Measurements from ENCODE around the gene ELN. TPM values are rescaled to one million over a fixed set of nuclear protein-coding genes. Genes with fewer than 3 reads are reported as not detected.
"Not testable (repeated sequence)": the region's sequence is repeated elsewhere in the genome, so short reads cannot be mapped to it uniquely, and the experiment has no call there.

Gene ELN
- not detected in 2 replicates for total RNA-seq (2014; rRNA removed; shearing (Covaris generic))
- polyA plus RNA-seq (2014; cell fraction: nucleus; rRNA removed) = not detected in 2 replicates

DNA sequence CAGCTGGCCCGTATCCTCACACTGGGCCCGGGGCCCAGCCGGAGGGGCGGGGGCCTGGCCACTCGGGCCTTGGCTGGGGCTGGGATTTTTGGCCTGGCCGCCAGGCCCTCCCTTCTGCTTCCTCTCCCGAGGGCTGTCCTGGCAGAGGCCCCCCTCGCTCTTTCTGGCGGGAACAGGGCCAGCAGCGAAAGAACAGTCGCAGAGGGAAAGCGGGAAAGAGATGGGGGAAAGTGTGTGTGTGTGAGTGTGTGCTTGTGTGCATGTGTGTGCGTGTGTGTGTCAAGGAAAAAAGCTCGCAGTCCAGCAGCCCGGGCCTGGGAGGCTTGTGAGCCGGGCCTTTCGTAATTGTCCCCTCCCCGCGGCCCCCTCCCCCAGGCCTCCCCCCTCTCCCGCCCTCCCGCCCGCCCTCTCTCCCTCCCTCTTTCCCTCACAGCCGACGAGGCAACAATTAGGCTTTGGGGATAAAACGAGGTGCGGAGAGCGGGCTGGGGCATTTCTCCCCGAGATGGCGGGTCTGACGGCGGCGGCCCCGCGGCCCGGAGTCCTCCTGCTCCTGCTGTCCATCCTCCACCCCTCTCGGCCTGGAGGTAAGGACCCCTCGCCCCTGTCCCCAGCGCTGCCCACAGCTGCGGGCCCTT is at the start of gene ELN:
ELN (plus strand) TSS at position 491 of the 638 bp plus-strand sequence; CDS start at position 506, 15 bp downstream.
- no peak for DNase-seq (ENCODE audit: extremely low read depth, low read depth)

GRCh38 chr7:73978661-73979563 is 49.1 kb upstream of the ELN start:
- peak; percentile 13 for DNase-seq (ENCODE audit: extremely low read depth, low read depth)

DNA sequence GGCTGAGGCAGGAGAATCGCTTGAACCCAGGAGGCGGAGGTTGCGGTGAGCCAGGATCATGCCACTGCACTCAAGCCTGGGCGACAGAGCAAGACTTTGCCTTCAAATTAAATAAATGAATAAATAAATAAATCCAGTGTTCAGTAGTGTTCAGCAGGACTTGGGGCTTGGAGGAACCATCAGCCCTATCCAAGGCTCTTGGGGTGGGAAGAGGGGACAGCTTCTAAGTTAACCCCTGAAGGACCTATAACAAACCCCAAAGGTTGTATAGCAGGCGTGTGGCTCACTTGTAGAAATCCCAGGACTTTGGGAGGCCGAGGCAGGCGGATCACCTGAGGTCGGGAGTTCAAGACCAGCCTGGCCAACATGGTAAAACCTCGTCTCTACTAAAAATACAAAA is 48.3 kb upstream of the ELN start:
- not testable (repeated sequence) for DNase-seq (ENCODE audit: extremely low read depth, low read depth)

DNA sequence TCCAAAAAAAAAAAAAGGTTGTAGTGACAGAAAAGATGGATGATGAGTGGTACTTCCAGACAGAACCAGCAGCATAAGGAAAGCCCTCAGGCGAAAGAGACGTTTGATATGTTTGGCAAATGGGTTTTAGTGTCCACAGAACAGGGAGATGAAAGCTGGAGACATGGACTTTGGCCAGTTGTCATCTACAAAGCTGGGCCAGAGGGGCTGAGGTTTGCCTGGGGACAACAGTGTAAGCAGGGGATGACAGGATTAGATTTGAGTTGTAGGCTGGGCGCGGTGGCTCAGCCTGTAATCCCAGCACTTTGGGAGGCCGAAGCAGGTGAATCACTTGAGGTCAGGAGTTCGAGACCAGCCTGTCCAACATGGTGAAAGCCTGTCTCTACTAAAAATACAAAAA is 47.8 kb upstream of the ELN start:
- no peak for DNase-seq (ENCODE audit: extremely low read depth, low read depth)

GRCh38 chr7:73981933-73982332 is 46.0 kb upstream of the ELN start:
- no peak for DNase-seq (ENCODE audit: extremely low read depth, low read depth)

DNA sequence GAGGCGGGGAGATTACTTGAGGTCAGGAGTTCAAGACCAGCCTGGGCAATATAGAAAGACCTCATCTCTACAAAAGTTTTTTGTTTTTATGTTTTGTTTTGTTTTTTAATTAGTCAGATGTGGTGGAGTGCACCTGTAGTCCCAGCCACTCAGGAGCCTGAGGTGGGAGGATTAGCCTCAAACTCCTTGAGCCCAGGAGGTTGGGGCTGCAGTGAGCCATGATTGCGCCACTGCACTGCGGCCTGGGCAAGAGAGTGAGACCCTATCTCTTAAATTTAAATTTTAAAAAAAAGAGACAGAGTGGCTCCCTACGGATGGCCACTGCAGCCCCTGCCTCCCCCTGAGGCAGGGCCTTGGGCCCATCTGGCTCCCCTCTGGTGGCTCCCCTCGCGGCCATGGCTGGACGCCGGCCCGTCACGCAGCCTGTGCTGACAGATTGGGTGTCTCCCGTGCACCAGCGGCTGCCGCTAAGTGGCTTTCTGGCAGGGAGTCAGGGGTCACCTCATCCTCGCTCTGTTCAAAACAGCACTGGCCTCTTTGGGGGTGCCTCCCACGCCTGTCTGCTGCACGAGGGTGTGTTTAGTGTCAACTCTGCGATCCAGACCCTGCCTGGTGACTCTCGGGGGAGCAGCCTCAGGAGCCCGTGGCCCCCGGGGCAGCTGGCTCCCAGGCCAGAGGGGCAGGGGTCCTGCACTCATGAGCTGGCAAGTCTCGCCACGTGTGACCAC is 44.4 kb upstream of the ELN start:
- no peak for DNase-seq (ENCODE audit: extremely low read depth, low read depth)

DNA sequence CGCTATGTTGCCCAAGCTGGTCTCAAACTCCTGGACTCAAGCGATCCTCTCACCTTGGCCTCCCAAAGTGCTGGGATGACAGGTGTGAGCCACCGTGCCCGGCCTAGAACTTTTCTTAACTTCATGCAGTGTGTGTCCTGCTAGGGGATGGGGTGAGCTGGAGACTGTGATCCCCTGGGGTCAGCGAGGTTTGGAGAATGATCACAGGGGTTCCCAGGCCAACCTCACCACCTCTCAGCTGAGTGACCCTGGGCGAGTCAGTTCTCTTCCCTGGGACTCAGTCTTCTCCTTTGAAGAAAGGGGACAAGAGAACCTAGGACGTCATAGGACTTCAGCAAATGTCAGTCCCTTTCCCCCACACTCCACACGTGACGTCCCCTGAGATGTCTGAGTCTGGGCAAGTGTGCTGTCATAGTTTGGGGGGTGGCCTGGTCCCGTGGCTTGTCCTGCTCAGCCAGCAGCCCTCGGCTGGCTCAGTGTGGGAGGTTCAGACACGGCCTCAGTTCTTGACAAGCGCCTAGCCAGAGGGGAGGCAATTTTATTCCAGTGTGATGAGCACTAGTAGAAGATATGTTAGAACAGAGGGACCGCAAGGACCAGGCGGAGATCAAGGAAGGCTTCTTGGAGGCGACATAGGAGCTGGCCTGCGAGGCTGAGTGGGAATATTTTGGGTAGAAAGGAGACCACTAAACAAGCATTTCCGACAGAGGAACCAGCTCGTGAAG is 43.3 kb upstream of the ELN start:
- DNase-seq (ENCODE audit: extremely low read depth, low read depth) = no peak

DNA sequence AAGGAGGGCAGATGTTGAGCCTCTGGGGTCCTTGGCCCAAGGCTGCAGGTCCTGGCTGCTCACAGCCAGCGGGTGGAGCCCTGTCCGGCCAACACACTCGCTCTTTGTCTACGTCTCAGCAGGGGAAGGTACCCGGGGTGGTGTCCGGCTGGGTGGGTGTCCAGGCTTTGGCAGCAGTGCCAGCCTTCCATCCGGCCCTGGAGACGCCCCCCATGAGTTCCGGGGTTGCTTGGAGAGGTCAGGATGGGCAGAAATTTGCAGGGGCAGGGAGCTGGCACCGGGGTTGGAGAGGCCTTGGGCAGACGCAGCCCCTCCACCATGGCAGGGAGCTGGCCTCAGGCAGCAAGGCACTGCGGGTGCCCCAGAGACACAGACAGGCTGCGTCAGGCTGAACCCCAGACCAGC is 42.2 kb upstream of the ELN start:
- DNase-seq (ENCODE audit: extremely low read depth, low read depth) = no peak

DNA sequence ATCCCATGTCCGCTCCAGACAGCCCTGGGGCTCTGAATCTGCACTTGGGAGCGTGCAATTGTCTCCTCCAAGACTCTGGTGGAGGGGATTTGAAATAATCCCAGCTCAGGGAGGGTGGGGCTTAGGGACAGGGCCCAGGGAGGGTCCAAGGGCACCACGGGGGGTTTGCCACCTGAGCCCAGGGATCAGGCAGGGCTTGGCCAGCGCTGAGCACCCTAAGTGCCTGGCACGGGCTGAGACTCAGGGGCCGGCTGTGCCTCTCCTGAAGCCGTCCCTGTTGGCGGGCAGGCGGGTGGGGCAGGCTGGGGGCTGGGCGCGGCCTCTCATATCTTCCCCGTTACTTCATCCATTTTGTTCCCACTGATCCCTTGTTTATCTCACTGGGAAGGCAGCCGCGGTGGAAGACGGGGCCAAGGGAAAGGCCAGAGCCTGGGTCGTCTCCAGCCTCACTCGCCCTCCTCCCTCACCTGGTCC is 41.8 kb upstream of the ELN start:
- DNase-seq (ENCODE audit: extremely low read depth, low read depth) = no peak

GRCh38 chr7:73987298-73987697 is 40.7 kb upstream of the ELN start:
- no peak for DNase-seq (ENCODE audit: extremely low read depth, low read depth)

DNA sequence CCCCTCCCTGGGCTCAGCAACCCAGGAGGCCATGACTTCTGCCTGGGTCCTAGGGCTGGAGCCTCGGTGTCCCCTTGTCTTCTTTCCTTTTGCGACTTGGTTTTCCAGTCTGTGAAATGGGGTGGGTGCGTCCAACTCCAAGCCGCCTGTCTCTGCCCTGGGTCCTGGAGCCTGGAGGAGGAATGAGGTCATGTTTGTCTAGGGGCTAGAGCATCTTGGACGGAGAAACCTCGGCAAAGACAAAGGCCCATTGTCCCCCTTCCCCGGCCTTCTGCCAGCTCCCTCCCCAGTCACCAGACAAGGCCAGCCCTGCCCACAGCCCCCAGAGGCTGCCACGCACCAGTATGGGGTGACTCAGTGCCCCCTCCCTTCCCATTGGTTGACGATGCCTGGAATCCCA is 39.8 kb upstream of the ELN start:
- no peak for DNase-seq (ENCODE audit: extremely low read depth, low read depth)

DNA sequence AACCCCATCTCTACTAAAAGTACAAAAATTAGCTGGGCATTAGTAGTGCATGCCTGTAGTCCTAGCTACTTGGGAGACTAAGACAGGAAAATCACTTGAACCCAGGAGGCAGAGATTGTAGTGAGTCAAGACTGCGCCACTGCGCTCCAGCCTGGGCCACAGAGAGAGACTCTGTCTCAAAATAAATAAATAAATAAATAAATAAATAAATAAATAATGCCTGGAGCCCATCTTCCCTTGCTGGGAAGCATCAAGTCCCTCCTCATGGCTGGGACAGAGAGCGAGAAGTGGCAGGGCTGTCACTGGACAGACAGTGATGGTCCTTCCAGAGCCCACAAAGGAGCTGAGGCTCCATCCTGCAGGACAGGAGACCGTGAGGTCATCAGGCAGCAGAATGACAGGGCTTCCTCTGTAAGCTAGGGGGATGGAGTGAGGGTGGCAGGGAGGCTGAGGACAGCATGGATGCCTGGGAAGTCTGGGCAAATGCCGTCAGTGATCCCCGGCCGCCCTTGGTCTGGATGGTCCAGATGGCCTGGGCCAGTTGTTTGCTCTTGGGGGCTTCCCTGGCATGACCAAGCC is 36.4 kb upstream of the ELN start:
- no peak for DNase-seq (ENCODE audit: extremely low read depth, low read depth)

- no peak for DNase-seq (ENCODE audit: extremely low read depth, low read depth)
Observed at GRCh38 chr7:73992101-73992562, 35.8 kb upstream of the ELN start.

- no peak for DNase-seq (ENCODE audit: extremely low read depth, low read depth)
Observed at GRCh38 chr7:73994023-73994422, 34.0 kb upstream of the ELN start.

DNA sequence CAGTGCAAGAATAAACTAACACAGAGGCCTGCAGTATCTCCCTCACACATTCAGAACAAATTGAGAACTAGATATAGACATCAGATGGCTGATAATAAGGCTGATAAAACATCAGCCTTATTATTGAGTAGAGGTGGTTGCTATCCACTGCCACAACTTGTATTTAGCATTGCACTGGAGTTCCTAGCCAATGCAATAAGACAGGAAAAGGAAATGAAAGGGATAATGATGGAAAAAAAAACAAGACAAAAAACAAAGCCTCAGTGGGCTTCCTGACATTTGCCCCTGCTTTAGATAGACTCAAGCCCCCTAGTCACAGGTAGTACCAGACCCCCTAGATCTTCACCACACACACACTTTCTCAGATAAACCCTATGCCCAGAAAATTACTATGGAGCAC is 33.2 kb upstream of the ELN start:
- no peak for DNase-seq (ENCODE audit: extremely low read depth, low read depth)

- no peak for DNase-seq (ENCODE audit: extremely low read depth, low read depth)
Observed at GRCh38 chr7:73995330-73995729, 32.6 kb upstream of the ELN start.

DNA sequence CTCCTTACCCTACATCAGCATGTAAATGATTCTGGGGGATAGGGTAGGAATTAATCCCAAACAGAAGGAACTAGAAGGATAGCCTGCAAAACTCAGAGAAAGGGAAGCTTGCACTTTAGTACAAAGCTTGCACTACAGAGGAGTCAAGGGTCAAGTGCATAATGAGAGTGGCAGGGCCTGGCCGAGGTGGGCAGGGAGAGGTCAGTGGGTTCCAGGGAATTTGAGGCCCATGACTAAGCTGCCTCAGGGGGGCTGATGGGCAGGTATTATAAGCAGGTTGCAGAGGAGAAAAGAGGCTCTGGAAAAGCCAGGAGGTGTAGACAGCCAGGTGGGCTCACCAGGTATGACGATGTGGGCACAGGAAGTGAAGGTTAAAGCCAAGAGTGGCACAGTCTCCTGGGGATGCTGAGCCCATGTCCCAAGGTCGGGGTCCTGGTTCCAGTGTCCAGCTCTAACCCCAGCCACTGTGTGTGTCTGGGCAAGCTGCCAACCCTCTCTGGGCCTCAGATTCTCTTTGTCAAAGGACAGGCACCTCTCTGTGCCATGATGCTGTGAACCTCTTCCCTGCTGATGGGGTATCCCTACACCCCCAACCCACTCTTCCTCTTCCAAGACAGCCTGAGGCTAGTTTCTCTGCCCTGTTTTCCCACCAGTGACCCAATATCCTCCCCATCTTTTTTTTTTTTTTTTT is 32.0 kb upstream of the ELN start:
- DNase-seq (ENCODE audit: extremely low read depth, low read depth) = no peak

DNA sequence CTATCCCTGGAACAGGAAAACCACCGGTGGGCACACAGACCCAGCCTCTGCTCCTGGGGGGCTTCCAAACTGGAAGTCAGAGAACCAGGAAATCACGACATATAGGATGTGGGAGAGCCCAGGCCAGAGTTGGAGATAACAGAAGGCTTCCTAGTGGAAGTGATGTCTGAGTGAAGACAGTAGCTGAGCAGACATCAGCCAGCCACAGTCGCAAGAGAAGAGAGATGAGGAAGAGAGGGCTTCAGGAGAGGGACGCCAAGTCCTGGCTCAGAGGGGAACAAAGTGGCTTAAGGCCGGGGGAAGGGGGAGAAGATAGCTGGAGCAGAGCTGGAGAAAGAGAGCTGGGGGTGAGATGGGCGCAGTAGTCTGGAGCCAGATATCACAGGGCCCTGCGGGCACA is 30.9 kb upstream of the ELN start:
- no peak for DNase-seq (ENCODE audit: extremely low read depth, low read depth)

DNA sequence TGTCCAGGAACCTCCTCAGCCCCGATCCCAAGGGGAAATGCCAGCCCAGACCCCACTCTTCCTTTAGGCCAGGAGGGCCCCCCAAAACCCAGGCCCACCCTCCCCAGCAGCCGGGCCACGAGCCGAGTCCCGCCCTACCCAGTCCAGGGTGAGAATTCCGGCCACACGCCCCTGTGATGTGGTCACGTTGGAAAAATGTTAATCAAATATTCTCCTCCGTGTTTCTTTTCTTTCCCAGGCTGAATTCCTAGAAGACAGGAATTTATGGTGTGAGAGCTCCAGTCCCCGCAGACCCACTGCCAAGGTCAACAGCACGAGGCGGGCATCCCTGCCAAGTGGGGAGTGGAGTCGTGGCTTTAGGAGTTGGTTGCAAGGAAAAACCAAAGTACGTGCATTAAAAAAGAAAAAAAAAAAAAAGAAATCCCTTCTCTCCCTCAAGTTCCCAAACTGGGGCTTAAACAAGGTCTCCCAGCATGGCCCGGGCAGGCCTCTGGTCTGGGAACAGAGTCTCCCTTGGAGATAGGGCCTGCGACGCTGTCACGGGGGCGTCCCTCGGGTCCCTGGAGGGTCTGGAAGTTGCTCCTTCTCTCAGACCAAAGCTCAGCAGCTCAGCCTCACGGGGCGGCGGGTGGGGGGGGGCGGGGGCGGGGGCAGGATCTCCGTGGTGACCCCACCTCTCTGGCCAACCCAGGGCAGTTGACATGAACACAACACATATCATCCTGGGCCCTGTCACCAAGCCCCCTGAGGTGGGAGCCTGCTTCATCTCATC is 28.1 kb upstream of the ELN start:
- no peak for DNase-seq (ENCODE audit: extremely low read depth, low read depth)
